Measurements from ENCODE around the gene CCDC116.
A peak's percentile ranks its signal among the peaks of the same experiment; 100 is the strongest.
"Not testable (repeated sequence)": the region's sequence is repeated elsewhere in the genome, so short reads cannot be mapped to it uniquely, and the experiment has no call there.

CCDC116 gene

GRCh38 chr22:21590809-21591641 lies 41.5 kb upstream of the CCDC116 start:
- peaks cover 50% of the 10 kb centered on the region for H3K36me3 ChIP-seq
- H3K4me3 ChIP-seq (ENCODE audit: low read depth, low read length), result no peak overlapping the region
- no peak for DNase-seq
- no peak for TF ChIP-seq CTCF (IDR thresholded peaks at IDR 0.05; ENCODE audit: low read depth, low read length)
- H3K27me3 ChIP-seq (ENCODE audit: insufficient read depth, low read depth, severe bottlenecking), result no peaks in the 10 kb centered on the region
- H3K9me3 ChIP-seq (ENCODE audit: severe bottlenecking), result no peaks in the 10 kb centered on the region
- no peak overlapping the region for H3K27ac ChIP-seq

DNA sequence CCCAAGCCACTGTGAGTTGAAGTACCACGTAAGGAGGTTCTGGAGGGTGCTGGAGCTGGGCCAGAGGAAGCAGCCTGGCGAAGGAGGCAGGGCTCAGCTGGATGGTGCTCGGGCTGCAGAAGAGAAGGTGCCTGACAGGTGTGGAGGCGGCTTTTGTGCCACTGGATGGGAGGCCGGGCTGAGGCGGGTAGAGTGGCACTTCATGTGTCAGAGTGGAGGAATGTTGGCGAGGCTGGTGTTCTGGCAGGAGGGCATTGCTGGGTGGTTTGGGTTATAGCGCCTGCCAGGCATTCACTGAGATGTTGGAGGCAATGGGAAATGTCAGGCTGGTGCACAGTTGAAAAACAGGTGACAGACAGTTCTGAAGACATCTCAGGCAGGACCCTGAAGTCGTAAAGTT lies 40.9 kb upstream of the CCDC116 start:
- H3K9me3 ChIP-seq (ENCODE audit: severe bottlenecking), result no peaks in the 10 kb centered on the region
- H3K27me3 ChIP-seq (ENCODE audit: insufficient read depth, low read depth, severe bottlenecking), result no peaks in the 10 kb centered on the region
- no peak overlapping the region for H3K4me3 ChIP-seq (ENCODE audit: low read depth, low read length)
- H3K36me3 ChIP-seq, result peaks cover 57% of the 10 kb centered on the region
- H3K27ac ChIP-seq, result no peak overlapping the region
- DNase-seq, result no peak
- TF ChIP-seq CTCF (IDR thresholded peaks at IDR 0.05; ENCODE audit: low read depth, low read length), result no peak

DNA sequence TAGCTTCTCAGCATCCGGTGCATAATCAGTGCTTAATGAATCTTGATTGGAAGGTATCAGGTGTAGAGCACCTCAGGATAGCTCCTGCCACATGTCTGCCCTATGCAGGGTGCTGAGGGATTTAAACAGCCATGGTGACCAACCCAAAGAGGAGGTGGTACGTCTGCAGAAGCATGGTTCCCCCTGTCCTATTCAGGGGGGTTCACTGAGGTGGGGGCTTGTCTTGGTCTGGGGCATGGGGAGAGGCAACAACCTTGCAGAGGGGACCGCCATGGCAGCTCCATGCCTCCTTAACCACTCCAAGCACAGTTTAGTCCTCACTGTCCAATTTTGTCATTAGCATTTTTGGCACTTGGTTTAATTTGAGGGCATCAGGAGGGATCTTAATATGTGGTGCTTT lies 40.1 kb upstream of the CCDC116 start:
- H3K4me3 ChIP-seq (ENCODE audit: low read depth, low read length), result no peak overlapping the region
- DNase-seq, result no peak
- no peak for TF ChIP-seq CTCF (IDR thresholded peaks at IDR 0.05; ENCODE audit: low read depth, low read length)
- H3K9me3 ChIP-seq (ENCODE audit: severe bottlenecking), result no peaks in the 10 kb centered on the region
- no peak overlapping the region for H3K27ac ChIP-seq
- H3K27me3 ChIP-seq (ENCODE audit: insufficient read depth, low read depth, severe bottlenecking), result no peaks in the 10 kb centered on the region
- peaks cover 64% of the 10 kb centered on the region for H3K36me3 ChIP-seq

- TF ChIP-seq CTCF (IDR thresholded peaks at IDR 0.05; ENCODE audit: low read depth, low read length), result peak; percentile 86
- Histone ChIP-seq H3K9me3 (ENCODE audit: severe bottlenecking) (no peaks in the 10 kb centered on the region), H3K36me3 (peaks cover 58% of the 10 kb centered on the region), H3K27me3 (ENCODE audit: insufficient read depth, low read depth, severe bottlenecking) (no peaks in the 10 kb centered on the region), H3K4me3 (ENCODE audit: low read depth, low read length) (no peak overlapping the region), H3K27ac (no peak overlapping the region)
- peak; percentile 46 for DNase-seq
Measured at GRCh38 chr22:21593406-21594232, 38.9 kb upstream of the CCDC116 start.

GRCh38 chr22:21594865-21595452 lies 37.6 kb upstream of the CCDC116 start:
- H3K36me3 ChIP-seq, result peaks cover 65% of the 10 kb centered on the region
- no peak overlapping the region for H3K27ac ChIP-seq
- H3K4me3 ChIP-seq (ENCODE audit: low read depth, low read length), result no peak overlapping the region
- TF ChIP-seq CTCF (IDR thresholded peaks at IDR 0.05; ENCODE audit: low read depth, low read length), result no peak
- no peak for DNase-seq
- no peaks in the 10 kb centered on the region for H3K27me3 ChIP-seq (ENCODE audit: insufficient read depth, low read depth, severe bottlenecking)
- H3K9me3 ChIP-seq (ENCODE audit: severe bottlenecking), result no peaks in the 10 kb centered on the region

DNA sequence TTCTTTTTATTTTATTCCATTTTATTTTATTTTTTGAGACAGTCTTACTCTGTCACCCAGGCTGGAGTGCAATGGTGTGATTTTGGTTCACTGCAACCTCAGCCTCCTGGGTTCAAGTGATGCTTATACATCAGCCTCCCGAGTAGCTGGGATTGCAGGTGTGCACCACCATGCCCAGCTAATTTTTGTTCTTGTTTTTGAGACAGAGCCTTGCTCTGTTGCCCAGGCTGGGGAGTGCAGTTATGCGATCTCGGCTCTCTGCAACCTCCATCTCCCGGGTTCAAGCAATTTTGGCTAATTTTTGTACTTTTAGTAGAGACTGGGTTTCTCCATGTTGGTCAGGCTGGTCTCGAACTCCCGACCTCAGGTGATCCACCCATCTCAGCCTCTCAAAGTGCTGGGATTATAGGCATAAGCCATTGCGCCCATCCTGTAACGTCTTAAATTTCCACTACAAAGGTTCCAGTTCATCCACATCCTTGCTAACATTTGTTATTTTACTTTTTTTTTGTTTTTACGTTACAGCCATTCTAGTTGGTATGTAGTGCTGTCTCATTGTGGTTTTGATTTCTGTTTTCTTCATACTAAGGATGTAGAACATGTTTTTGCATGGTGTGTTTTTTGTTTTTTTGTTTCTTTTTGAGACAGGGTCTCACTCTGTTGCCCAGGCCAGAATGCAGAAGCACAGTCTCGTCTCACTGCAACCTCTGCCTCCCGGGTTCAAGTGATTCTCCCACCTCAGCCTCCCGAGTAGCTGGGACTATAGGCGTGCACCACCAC lies 36.0 kb upstream of the CCDC116 start:
- H3K4me3 ChIP-seq (ENCODE audit: low read depth, low read length); H3K27ac ChIP-seq; DNase-seq; H3K9me3 ChIP-seq (ENCODE audit: severe bottlenecking); H3K27me3 ChIP-seq (ENCODE audit: insufficient read depth, low read depth, severe bottlenecking): not testable (repeated sequence)
- H3K36me3 ChIP-seq, result peaks cover 68% of the 10 kb centered on the region

Data from WERI-Rb-1 (cell line).